Keratinocyte (primary cell): ENCODE results near the gene ZP4. TPM values are rescaled to one million over a fixed set of nuclear protein-coding genes. Genes with fewer than 3 reads are reported as not detected.

Experiments used
- DNase-seq: peaks from one replicate; pipeline ENCODE4 v3.0.0-alpha.2; 2011; ENCODE audit warnings: low read depth, missing footprints, low spot score
- FAIRE-seq: peaks from 2 replicates; lab custom pipeline; 2011; peaks lifted over from hg19 to GRCh38; lab: Jason Lieb, UNC
- H2AFZ ChIP-seq: 2 replicates; pipeline ENCODE4 v1.6.0; 2012; ENCODE audit warnings: low read length, control low read depth, inconsistent platforms; ENCODE audit not compliant: control insufficient read depth
- H3K27ac ChIP-seq: 2 replicates; pipeline ENCODE4 v1.5.1; 2011; ENCODE audit warnings: low read length; ENCODE audit not compliant: control insufficient read depth, insufficient read depth
- H3K27me3 ChIP-seq: 3 replicates; pipeline ENCODE4 v1.6.0; 2011; ENCODE audit warnings: low read length; ENCODE audit not compliant: control insufficient read depth, insufficient read depth; ENCODE audit errors: extremely low read depth
- H3K36me3 ChIP-seq, 2 experiments: 2 replicates in 1 of 2; 3 replicates in 1 of 2; pipeline ENCODE4 v1.5.1; 2011; ENCODE audit warnings: low read length in 2 of 2, mild to moderate bottlenecking in 1 of 2; ENCODE audit not compliant: control insufficient read depth in 2 of 2, insufficient read depth in 2 of 2; ENCODE audit errors: extremely low read depth in 1 of 2
- H3K4me1 ChIP-seq: 3 replicates; pipeline ENCODE4 v1.5.1; 2011; ENCODE audit warnings: low read length; ENCODE audit not compliant: control insufficient read depth, insufficient read depth; ENCODE audit errors: extremely low read depth
- H3K4me2 ChIP-seq: 3 replicates; pipeline ENCODE4 v1.6.0; 2011; ENCODE audit warnings: low read depth, low read length; ENCODE audit not compliant: control insufficient read depth, insufficient read depth; ENCODE audit errors: extremely low read depth
- H3K4me3 ChIP-seq, 3 experiments: fragments of 200-600 bp in 1 of 3; sonication (generic) in 1 of 3; 2 replicates in 2 of 3; 3 replicates in 1 of 3; pipeline ENCODE4 v1.5.1; 2011 to 2016; ENCODE audit warnings: low read length in 3 of 3, mild to moderate bottlenecking in 3 of 3, control low read depth in 2 of 3, inconsistent platforms in 1 of 3, low read depth in 1 of 3, mixed read lengths in 1 of 3, mixed run types in 1 of 3, moderate library complexity in 1 of 3; ENCODE audit not compliant: control insufficient read depth in 2 of 3, insufficient read depth in 2 of 3; ENCODE audit errors: extremely low read depth in 1 of 3
- H3K79me2 ChIP-seq: 2 replicates; pipeline ENCODE4 v1.6.0; 2012; ENCODE audit warnings: low read length; ENCODE audit not compliant: control insufficient read depth, insufficient read depth
- H3K9ac ChIP-seq: 3 replicates; pipeline ENCODE4 v1.6.0; 2011; ENCODE audit warnings: low read length; ENCODE audit not compliant: control insufficient read depth, insufficient read depth; ENCODE audit errors: extremely low read depth
- H3K9me1 ChIP-seq: 3 replicates; pipeline ENCODE4 v1.6.0; 2011; ENCODE audit warnings: low read length; ENCODE audit not compliant: control insufficient read depth, insufficient read depth; ENCODE audit errors: extremely low read depth
- H3K9me3 ChIP-seq: 2 replicates; pipeline ENCODE4 v1.5.1; 2012; ENCODE audit warnings: low read depth, low read length; ENCODE audit not compliant: control insufficient read depth
- H4K20me1 ChIP-seq: 3 replicates; pipeline ENCODE4 v1.6.0; 2011; ENCODE audit warnings: low read length; ENCODE audit not compliant: control insufficient read depth, insufficient read depth; ENCODE audit errors: extremely low read depth
- EZH2 ChIP-seq: IDR thresholded peaks from one replicate; pipeline ENCODE4 v1.6.1; 2012; ENCODE audit warnings: inconsistent platforms, mild to moderate bottlenecking, low read length, moderate library complexity
- dilution Hi-C: fragments of 300-500 bp; cut with MboI; formaldehyde crosslinking; loops from one replicate; pipeline ENCODE4 v1.7.0; 2020; ENCODE audit warnings: low sequenced_read_pairs; ENCODE audit not compliant: extremely low pct_ligation_motif_present
- polyA plus RNA-seq, 5 experiments: library from polyadenylated mRNA; depleted of rRNA in 3 of 5; stranded (reverse) in 3 of 5; stranded (forward) in 1 of 5; unstranded in 1 of 5; fragments of >200 nt; gene quantifications; 1 replicate in 1 of 5; 2 replicates in 3 of 5; 3 replicates in 1 of 5; pipeline versions ENCODE4 v1.2.1 to v1.2.3, GENCODE V29; 2011 to 2012; ENCODE audit warnings: missing spikeins in 2 of 5, low read depth in 1 of 5, low replicate concordance in 1 of 5
- TF ChIP-seq, protein P1 (sequence below), 3 experiments: IDR thresholded peaks in 1 of 3; conservative IDR thresholded peaks in 1 of 3; optimal IDR thresholded peaks in 1 of 3; 2 replicates in 2 of 3; 3 replicates in 1 of 3; pipeline versions ENCODE3 to v1.5.1; 2011; ENCODE audit warnings: low read length in 3 of 3, mild to moderate bottlenecking in 3 of 3, moderate library complexity in 2 of 3, control low read depth in 1 of 3, inconsistent platforms in 1 of 3; ENCODE audit not compliant: insufficient read depth in 2 of 3; ENCODE audit errors: extremely low read depth in 1 of 3

The ZP4 gene
- polyA plus RNA-seq, 1 donor (not counting 4 experiments of a cell fraction or from before 2014, with no cell fraction given) = 0.31 TPM

DNA sequence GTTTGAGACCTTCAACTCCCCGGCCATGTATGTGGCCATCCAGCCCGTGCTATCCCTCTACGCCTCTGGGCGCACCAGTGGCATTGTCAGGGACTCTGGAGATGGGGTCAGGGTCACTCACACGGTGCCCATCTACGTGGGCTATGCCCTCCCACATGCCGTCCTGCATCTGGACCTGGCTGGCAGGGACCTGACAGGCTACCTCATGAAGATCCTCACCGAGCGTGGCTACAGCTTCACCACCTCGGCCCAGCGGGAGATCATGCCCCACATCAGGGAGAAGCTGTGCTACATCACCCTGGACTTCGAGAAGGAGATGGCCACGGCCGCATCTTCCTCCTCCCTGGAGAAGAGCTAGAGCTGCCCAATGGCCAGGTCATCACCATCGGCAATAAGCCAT, 36.5 kb upstream of the ZP4 start:
- Histone ChIP-seq H4K20me1 (no peaks in the 10 kb centered on the region), H3K9ac (no peak overlapping the region), H3K27ac (no peak overlapping the region), H3K36me3 (no peaks in the 10 kb centered on the region), H3K4me1 (no peaks in the 10 kb centered on the region), H3K4me3 (no peak overlapping the region), H3K79me2 (no peaks in the 10 kb centered on the region), H3K27me3 (no peaks in the 10 kb centered on the region), H3K9me3 (no peaks in the 10 kb centered on the region), H3K9me1 (no peaks in the 10 kb centered on the region), H2AFZ (no peak overlapping the region), H3K4me2 (no peak overlapping the region)
- DNase-seq (no peak), FAIRE-seq (no peak)
- dilution Hi-C loops = no loop called here
- TF ChIP-seq, protein P1, sequence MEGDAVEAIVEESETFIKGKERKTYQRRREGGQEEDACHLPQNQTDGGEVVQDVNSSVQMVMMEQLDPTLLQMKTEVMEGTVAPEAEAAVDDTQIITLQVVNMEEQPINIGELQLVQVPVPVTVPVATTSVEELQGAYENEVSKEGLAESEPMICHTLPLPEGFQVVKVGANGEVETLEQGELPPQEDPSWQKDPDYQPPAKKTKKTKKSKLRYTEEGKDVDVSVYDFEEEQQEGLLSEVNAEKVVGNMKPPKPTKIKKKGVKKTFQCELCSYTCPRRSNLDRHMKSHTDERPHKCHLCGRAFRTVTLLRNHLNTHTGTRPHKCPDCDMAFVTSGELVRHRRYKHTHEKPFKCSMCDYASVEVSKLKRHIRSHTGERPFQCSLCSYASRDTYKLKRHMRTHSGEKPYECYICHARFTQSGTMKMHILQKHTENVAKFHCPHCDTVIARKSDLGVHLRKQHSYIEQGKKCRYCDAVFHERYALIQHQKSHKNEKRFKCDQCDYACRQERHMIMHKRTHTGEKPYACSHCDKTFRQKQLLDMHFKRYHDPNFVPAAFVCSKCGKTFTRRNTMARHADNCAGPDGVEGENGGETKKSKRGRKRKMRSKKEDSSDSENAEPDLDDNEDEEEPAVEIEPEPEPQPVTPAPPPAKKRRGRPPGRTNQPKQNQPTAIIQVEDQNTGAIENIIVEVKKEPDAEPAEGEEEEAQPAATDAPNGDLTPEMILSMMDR (optimal IDR thresholded peaks at IDR 0.05 in 1 of 3, IDR thresholded peaks at IDR 0.05 in 1 of 3, conservative IDR thresholded peaks at IDR 0.05 in 1 of 3; ENCODE audit: extremely low read depth in 1 of 3, insufficient read depth in 2 of 3, low read length in 3 of 3) = no peak
- no peak for TF ChIP-seq EZH2

DNA sequence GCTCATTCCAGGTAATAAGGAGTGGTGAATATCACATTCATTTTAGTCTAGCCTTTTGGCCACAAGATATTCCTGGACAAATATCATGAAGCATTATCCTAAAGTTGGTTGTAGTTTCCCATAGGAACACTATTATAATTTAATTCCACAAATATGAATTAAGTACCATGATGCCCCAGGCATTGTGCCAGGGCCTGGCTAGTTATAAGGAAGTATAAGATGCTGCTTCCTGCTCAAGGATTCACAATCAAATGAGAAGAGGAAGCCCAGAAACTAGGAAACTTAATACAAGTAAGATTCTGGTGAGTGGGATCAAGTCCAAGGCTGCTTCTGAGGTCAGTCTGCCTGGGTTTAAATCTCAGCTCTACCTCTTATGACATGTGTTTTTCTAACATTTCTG, 30.6 kb upstream of the ZP4 start:
- Histone ChIP-seq H3K9me3 (no peaks in the 10 kb centered on the region), H2AFZ (no peak overlapping the region), H3K9me1 (no peaks in the 10 kb centered on the region), H3K4me1 (no peaks in the 10 kb centered on the region), H3K4me3 (no peak overlapping the region), H3K36me3 (no peaks in the 10 kb centered on the region), H4K20me1 (no peaks in the 10 kb centered on the region), H3K27ac (no peak overlapping the region), H3K9ac (no peak overlapping the region), H3K79me2 (no peaks in the 10 kb centered on the region), H3K27me3 (no peaks in the 10 kb centered on the region), H3K4me2 (no peak overlapping the region)
- no peak for FAIRE-seq
- dilution Hi-C loops = no loop called here
- DNase-seq = no peak
- TF ChIP-seq, protein P1 (optimal IDR thresholded peaks at IDR 0.05 in 1 of 3, IDR thresholded peaks at IDR 0.05 in 1 of 3, conservative IDR thresholded peaks at IDR 0.05 in 1 of 3; ENCODE audit: extremely low read depth in 1 of 3, insufficient read depth in 2 of 3, low read length in 3 of 3) = no peak
- TF ChIP-seq EZH2 = no peak
